SK-MEL-5 (cell line): ENCODE results near the gene TMEM51. TPM values are rescaled to one million over a fixed set of nuclear protein-coding genes. Genes with fewer than 3 reads are reported as not detected.

ENCODE experiments used
- DNase-seq: peaks from one replicate; pipeline ENCODE4 v3.0.0-alpha.2; 2016; ENCODE audit warnings: low read depth, low spot score
- in situ Hi-C: cut with HindIII; loops from 2 replicates; pipeline ENCODE4 v1.10.0; 2016; ENCODE audit warnings: low sequenced_read_pairs, high pct_unique_total_duplicates, low pct_unique_long_range_greater_than_20kb
- total RNA-seq: library from RNA; depleted of rRNA; stranded (reverse); fragments of >200 nt; shearing (Covaris generic); gene quantifications from 2 replicates; pipeline ENCODE4 v1.2.3, GENCODE V29; 2014

The TMEM51 gene
- total RNA-seq, 1 experiment from 2014 or later: 18.9 TPM

- no peak for DNase-seq
- in situ Hi-C loops: no loop called here
These were observed 31.1 kb downstream of the TMEM51 start for GRCh38 chr1:15184436-15185241.

- no peak for DNase-seq
- in situ Hi-C loops: no loop called here
These were observed 32.1 kb downstream of the TMEM51 start for GRCh38 chr1:15185617-15186016.

- in situ Hi-C loops: no loop called here
- no peak for DNase-seq
These were observed 32.7 kb downstream of the TMEM51 start for GRCh38 chr1:15186073-15186845.

GRCh38 chr1:15186846-15187151, 33.3 kb downstream of the TMEM51 start:
- in situ Hi-C loops: no loop called here

GRCh38 chr1:15187175-15188129, 33.9 kb downstream of the TMEM51 start:
- in situ Hi-C loops: no loop called here
- DNase-seq: no peak

More at GRCh38 chr1:15186846-15187151, 33.3 kb downstream of the TMEM51 start:
- no peak for DNase-seq

- no peak for DNase-seq
These were observed 34.6 kb downstream of the TMEM51 start for GRCh38 chr1:15188130-15188524.

GRCh38 chr1:15188678-15189077, 35.1 kb downstream of the TMEM51 start:
- DNase-seq: no peak
- in situ Hi-C loops: no loop called here

More at GRCh38 chr1:15188130-15188524, 34.6 kb downstream of the TMEM51 start:
- in situ Hi-C loops: no loop called here

GRCh38 chr1:15189692-15190370, 36.3 kb downstream of the TMEM51 start:
- DNase-seq: no peak
- in situ Hi-C loops: no loop called here

GRCh38 chr1:15191267-15191666, 37.7 kb downstream of the TMEM51 start:
- DNase-seq: no peak
- in situ Hi-C loops: no loop called here

- in situ Hi-C loops: no loop called here
These were observed 38.2 kb downstream of the TMEM51 start for GRCh38 chr1:15191770-15192169.

GRCh38 chr1:15192916-15193550, 39.5 kb downstream of the TMEM51 start:
- in situ Hi-C loops: no loop called here
- no peak for DNase-seq

More at GRCh38 chr1:15191770-15192169, 38.2 kb downstream of the TMEM51 start:
- DNase-seq: no peak

- in situ Hi-C loops: no loop called here
- DNase-seq: no peak
These were observed 42.0 kb downstream of the TMEM51 start for GRCh38 chr1:15195420-15196052.

- in situ Hi-C loops: no loop called here
- DNase-seq: no peak
These were observed 42.5 kb downstream of the TMEM51 start for GRCh38 chr1:15196069-15196468.

GRCh38 chr1:15196807-15197530, 43.4 kb downstream of the TMEM51 start:
- no peak for DNase-seq
- in situ Hi-C loops: no loop called here

GRCh38 chr1:15197591-15198447, 44.3 kb downstream of the TMEM51 start:
- in situ Hi-C loops: no loop called here
- no peak for DNase-seq
